H1 (cell line): ENCODE measurements around the gene WNT9B.

Experiments
- POLR2A ChIP-seq, 2 experiments: IDR thresholded peaks; 1 replicate in 1 of 2; 2 replicates in 1 of 2; pipeline ENCODE4 v1.6.1; 2011; ENCODE audit warnings: low read depth in 2 of 2, low read length in 2 of 2, mild to moderate bottlenecking in 2 of 2; ENCODE audit errors: control extremely low read depth in 1 of 2
- POLR2AphosphoS5 ChIP-seq: IDR thresholded peaks from 2 replicates; pipeline ENCODE4 v1.6.1; 2011; ENCODE audit warnings: low read depth, low read length
- RFX5 ChIP-seq: IDR thresholded peaks from 2 replicates; pipeline ENCODE4 v1.6.1; 2011; ENCODE audit warnings: low read depth, low read length, improper control_type of control experiment, borderline replicate concordance
- SRF ChIP-seq: IDR thresholded peaks from 2 replicates; pipeline ENCODE4 v1.6.1; 2011; ENCODE audit warnings: mild to moderate bottlenecking, low read depth, low read length, moderate library complexity
- TCF12 ChIP-seq: IDR thresholded peaks from 2 replicates; pipeline ENCODE4 v1.6.1; 2011; ENCODE audit warnings: low read depth, mild to moderate bottlenecking, low read length
- TF ChIP-seq, protein P1 (sequence below), 3 experiments: IDR thresholded peaks; 1 replicate in 2 of 3; 2 replicates in 1 of 3; pipeline versions ENCODE4 v1.5.1 to v1.6.1; 2011; ENCODE audit warnings: low read length in 3 of 3, mild to moderate bottlenecking in 3 of 3, inconsistent platforms in 2 of 3, low read depth in 1 of 3, moderate library complexity in 1 of 3; ENCODE audit not compliant: insufficient read depth in 1 of 3; ENCODE audit errors: control extremely low read depth in 1 of 3
- TF ChIP-seq, protein P2 (sequence below): IDR thresholded peaks from 2 replicates; pipeline ENCODE4 v1.6.1; 2012; ENCODE audit warnings: inconsistent platforms

- no peak for TF ChIP-seq SRF
- TF ChIP-seq, protein P1, sequence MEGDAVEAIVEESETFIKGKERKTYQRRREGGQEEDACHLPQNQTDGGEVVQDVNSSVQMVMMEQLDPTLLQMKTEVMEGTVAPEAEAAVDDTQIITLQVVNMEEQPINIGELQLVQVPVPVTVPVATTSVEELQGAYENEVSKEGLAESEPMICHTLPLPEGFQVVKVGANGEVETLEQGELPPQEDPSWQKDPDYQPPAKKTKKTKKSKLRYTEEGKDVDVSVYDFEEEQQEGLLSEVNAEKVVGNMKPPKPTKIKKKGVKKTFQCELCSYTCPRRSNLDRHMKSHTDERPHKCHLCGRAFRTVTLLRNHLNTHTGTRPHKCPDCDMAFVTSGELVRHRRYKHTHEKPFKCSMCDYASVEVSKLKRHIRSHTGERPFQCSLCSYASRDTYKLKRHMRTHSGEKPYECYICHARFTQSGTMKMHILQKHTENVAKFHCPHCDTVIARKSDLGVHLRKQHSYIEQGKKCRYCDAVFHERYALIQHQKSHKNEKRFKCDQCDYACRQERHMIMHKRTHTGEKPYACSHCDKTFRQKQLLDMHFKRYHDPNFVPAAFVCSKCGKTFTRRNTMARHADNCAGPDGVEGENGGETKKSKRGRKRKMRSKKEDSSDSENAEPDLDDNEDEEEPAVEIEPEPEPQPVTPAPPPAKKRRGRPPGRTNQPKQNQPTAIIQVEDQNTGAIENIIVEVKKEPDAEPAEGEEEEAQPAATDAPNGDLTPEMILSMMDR (IDR thresholded peaks at IDR 0.05; ENCODE audit: control extremely low read depth in 1 of 3, insufficient read depth in 1 of 3, low read depth in 1 of 3, low read length in 3 of 3) = no peak
- TF ChIP-seq, protein P2, sequence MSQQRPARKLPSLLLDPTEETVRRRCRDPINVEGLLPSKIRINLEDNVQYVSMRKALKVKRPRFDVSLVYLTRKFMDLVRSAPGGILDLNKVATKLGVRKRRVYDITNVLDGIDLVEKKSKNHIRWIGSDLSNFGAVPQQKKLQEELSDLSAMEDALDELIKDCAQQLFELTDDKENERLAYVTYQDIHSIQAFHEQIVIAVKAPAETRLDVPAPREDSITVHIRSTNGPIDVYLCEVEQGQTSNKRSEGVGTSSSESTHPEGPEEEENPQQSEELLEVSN = no peak
- TF ChIP-seq TCF12 = no peak
- TF ChIP-seq POLR2AphosphoS5 = no peak
- TF ChIP-seq RFX5 = no peak
- no peak for TF ChIP-seq POLR2A (IDR thresholded peaks at IDR 0.05; ENCODE audit: control extremely low read depth in 1 of 2, low read depth in 2 of 2, low read length in 2 of 2)
Measured at GRCh38 chr17:46894476-46895151, 43.2 kb downstream of the WNT9B start.
